Panc1 (cell line): ENCODE data around the gene ZBP1. TPM values are rescaled to one million over a fixed set of nuclear protein-coding genes. Genes with fewer than 3 reads are reported as not detected.
A peak's percentile ranks its signal among the peaks of the same experiment; 100 is the strongest.

Experiments
- ATAC-seq: fragments of 200-7000 bp; cut with Tn5 transposase; 2 replicates; pipeline ENCODE4 v1.9.1; 2020; ENCODE audit warnings: mild to moderate bottlenecking, moderate library complexity
- BruUV-seq: library from RNA; stranded (reverse); fragments of 400-500 nt; replicated peaks from 2 replicates; lab custom pipeline; 2021; lab: Mats Ljungman, UMichigan
- CTCF ChIA-PET: fragments of 300-600 bp; sonication (Branson Sonifier 250); formaldehyde crosslinking; loops from one replicate; lab custom pipeline; 2022; ENCODE audit warnings: antibody characterized with exemption; lab: Charles Lee
- POLR2A ChIA-PET: fragments of 300-600 bp; sonication (Branson Sonifier 250); formaldehyde crosslinking; loops from one replicate; lab custom pipeline; 2022; ENCODE audit warnings: antibody characterized with exemption; lab: Charles Lee
- DNase-seq: peaks from one replicate; pipeline ENCODE4 v3.0.0-alpha.2; 2010; ENCODE audit warnings: low read depth, low spot score
- H3K27ac ChIP-seq: 2 replicates; pipeline ENCODE4 v1.5.1; 2011; ENCODE audit warnings: mild to moderate bottlenecking, low read length, inconsistent platforms
- H3K27me3 ChIP-seq: fragments of 200-500 bp; sonication (Bioruptor generic); 2 replicates; pipeline ENCODE4 v1.6.0; 2014; ENCODE audit warnings: low read length, inconsistent platforms; ENCODE audit not compliant: control insufficient read depth, insufficient read depth
- H3K36me3 ChIP-seq: fragments of 200-500 bp; sonication (Bioruptor generic); 2 replicates; pipeline ENCODE4 v1.5.1; 2014; ENCODE audit warnings: inconsistent platforms, mild to moderate bottlenecking, low read length, moderate library complexity; ENCODE audit not compliant: control insufficient read depth, insufficient read depth
- H3K4me1 ChIP-seq: 2 replicates; pipeline ENCODE4 v1.5.1; 2011; ENCODE audit warnings: inconsistent platforms, mild to moderate bottlenecking, low read length, moderate library complexity; ENCODE audit not compliant: control insufficient read depth, insufficient read depth
- H3K4me3 ChIP-seq, 2 experiments: 2 replicates each; pipeline ENCODE4 v1.5.1; 2011 to 2012; ENCODE audit warnings: low read depth in 2 of 2, low read length in 2 of 2, mild to moderate bottlenecking in 2 of 2, inconsistent platforms in 1 of 2, moderate library complexity in 1 of 2
- H3K9me3 ChIP-seq: fragments of 200-500 bp; sonication (Bioruptor generic); 2 replicates; pipeline ENCODE4 v1.5.1; 2014; ENCODE audit warnings: low read depth, mild to moderate bottlenecking, inconsistent platforms, low read length, moderate library complexity; ENCODE audit not compliant: control insufficient read depth, insufficient read depth
- CTCF ChIP-seq: fragments of 450-650 bp; IDR thresholded peaks from 2 replicates; pipeline ENCODE4 v1.5.1; 2017; ENCODE audit warnings: mild to moderate bottlenecking
- POLR2AphosphoS5 ChIP-seq: IDR thresholded peaks from 2 replicates; pipeline ENCODE4 v1.6.1; 2012; ENCODE audit warnings: mild to moderate bottlenecking, low read depth, low read length, moderate library complexity
- SIN3A ChIP-seq: IDR thresholded peaks from 2 replicates; pipeline ENCODE4 v1.6.1; 2012; ENCODE audit warnings: low read depth, mild to moderate bottlenecking, low read length, moderate library complexity, borderline replicate concordance; ENCODE audit not compliant: insufficient read depth
- TCF7L2 ChIP-seq: IDR thresholded peaks from 2 replicates; pipeline ENCODE4 v1.6.1; 2011; ENCODE audit warnings: mild to moderate bottlenecking, low read depth, low read length, inconsistent platforms
- in situ Hi-C: cut with HindIII; loops from 2 replicates; pipeline ENCODE4 v1.10.0; 2016; ENCODE audit warnings: low sequenced_read_pairs, low pct_unique_long_range_greater_than_20kb
- intact Hi-C: fragments of 100-400 bp; cut with micrococcal nuclease; formaldehyde crosslinking; loops from one replicate; pipeline ENCODE4 v1.10.0; 2022; ENCODE audit not compliant: unreplicated experiment
- total RNA-seq: library from RNA; stranded (reverse); gene quantifications from one replicate; pipeline ENCODE4 v1.2.1, GENCODE V29; 2021; ENCODE audit not compliant: unreplicated experiment
- TF ChIP-seq, protein P1 (sequence below), 2 experiments: IDR thresholded peaks; 2 replicates each; pipeline ENCODE4 v1.6.1; 2011 to 2012; ENCODE audit warnings: low read depth in 2 of 2, control low read depth in 1 of 2, low read length in 1 of 2, mild to moderate bottlenecking in 1 of 2, moderate library complexity in 1 of 2; ENCODE audit not compliant: insufficient read depth in 1 of 2

The ZBP1 gene
- total RNA-seq, 1 experiment from 2014 or later, result not detected

GRCh38 chr20:57669632-57670031 lies 49.4 kb upstream of the ZBP1 start:
- Histone ChIP-seq H3K27ac (no peak overlapping the region), H3K27me3 (no peaks in the 10 kb centered on the region), H3K36me3 (no peaks in the 10 kb centered on the region), H3K9me3 (no peaks in the 10 kb centered on the region), H3K4me1 (no peaks in the 10 kb centered on the region), H3K4me3 (no peak overlapping the region)
- ATAC-seq (no peak), DNase-seq (no peak)
- ChIA-PET CTCF (no interaction called here), POLR2A (no interaction called here)
- TF ChIP-seq, protein P1, sequence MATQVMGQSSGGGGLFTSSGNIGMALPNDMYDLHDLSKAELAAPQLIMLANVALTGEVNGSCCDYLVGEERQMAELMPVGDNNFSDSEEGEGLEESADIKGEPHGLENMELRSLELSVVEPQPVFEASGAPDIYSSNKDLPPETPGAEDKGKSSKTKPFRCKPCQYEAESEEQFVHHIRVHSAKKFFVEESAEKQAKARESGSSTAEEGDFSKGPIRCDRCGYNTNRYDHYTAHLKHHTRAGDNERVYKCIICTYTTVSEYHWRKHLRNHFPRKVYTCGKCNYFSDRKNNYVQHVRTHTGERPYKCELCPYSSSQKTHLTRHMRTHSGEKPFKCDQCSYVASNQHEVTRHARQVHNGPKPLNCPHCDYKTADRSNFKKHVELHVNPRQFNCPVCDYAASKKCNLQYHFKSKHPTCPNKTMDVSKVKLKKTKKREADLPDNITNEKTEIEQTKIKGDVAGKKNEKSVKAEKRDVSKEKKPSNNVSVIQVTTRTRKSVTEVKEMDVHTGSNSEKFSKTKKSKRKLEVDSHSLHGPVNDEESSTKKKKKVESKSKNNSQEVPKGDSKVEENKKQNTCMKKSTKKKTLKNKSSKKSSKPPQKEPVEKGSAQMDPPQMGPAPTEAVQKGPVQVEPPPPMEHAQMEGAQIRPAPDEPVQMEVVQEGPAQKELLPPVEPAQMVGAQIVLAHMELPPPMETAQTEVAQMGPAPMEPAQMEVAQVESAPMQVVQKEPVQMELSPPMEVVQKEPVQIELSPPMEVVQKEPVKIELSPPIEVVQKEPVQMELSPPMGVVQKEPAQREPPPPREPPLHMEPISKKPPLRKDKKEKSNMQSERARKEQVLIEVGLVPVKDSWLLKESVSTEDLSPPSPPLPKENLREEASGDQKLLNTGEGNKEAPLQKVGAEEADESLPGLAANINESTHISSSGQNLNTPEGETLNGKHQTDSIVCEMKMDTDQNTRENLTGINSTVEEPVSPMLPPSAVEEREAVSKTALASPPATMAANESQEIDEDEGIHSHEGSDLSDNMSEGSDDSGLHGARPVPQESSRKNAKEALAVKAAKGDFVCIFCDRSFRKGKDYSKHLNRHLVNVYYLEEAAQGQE (IDR thresholded peaks at IDR 0.05; ENCODE audit: insufficient read depth in 1 of 2, low read depth in 2 of 2, low read length in 1 of 2), result no peak
- no peak for TF ChIP-seq TCF7L2
- TF ChIP-seq CTCF, result no peak
- no peak for TF ChIP-seq POLR2AphosphoS5
- in situ Hi-C loops, result no loop called here
- no TSS peak for BruUV-seq
- intact Hi-C loops, result no loop called here

DNA sequence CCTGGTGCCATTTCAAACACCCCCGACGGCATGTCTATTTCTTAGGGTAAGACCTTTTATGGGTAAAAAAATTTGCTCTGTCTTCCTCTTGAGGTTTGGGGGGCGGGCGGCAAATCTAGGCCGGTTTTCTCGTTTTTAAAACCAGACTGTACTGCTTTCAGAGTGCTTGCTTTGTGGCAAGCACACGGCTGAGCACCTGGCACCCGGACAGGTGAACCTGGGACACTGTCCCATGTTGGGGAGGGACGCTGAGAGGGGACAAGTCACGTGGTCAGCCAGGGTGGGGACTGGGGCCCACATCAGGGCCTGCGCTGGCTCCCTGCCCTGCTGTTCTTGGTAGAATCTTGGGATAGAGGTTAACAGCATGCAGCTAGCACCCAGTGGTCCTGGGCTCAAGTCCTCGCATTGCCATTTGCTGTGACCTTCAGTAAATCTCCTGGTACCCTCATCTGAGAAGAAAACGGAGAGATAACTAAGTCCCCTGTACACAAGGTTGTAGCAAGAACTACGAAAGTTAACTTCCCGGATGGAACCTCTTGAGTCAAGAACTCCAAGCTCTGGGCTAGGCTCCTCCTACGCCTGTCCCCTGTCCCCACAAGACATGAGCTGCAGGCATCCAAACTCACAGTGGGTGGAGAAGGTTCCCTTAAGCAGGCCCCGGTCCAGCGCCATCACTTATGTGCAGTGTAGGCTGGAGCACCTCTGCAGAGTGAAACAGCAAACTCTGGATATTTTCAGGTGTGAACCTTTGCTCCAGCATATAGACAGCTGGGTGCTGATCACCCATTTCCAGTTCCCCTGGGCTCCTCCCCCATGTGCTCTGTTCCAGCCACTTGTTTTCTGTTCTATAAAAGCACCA lies 47.9 kb upstream of the ZBP1 start:
- Histone ChIP-seq H3K4me1 (no peaks in the 10 kb centered on the region), H3K27me3 (no peaks in the 10 kb centered on the region), H3K9me3 (no peaks in the 10 kb centered on the region), H3K36me3 (no peaks in the 10 kb centered on the region), H3K4me3 (no peak overlapping the region), H3K27ac (no peak overlapping the region)
- ChIA-PET POLR2A (no interaction called here), CTCF (interaction anchor here (0.7 kb wide), 1 partner anchor 1555 kb away, joined by 3 read pairs; no protein-coding TSS in a partner anchor)
- TSS peak; percentile 34 for BruUV-seq
- TF ChIP-seq CTCF (no peak), POLR2AphosphoS5 (no peak), SIN3A (no peak), TCF7L2 (no peak)
- TF ChIP-seq, protein P1 (IDR thresholded peaks at IDR 0.05; ENCODE audit: insufficient read depth in 1 of 2, low read depth in 2 of 2, low read length in 1 of 2), result no peak
- DNase-seq (no peak), ATAC-seq (peak; percentile 49; the same call in 1 of the 2 replicates)
- intact Hi-C loops, result no loop called here
- in situ Hi-C loops, result no loop called here
